ENCODE data around the gene BLVRA. TPM values are rescaled to one million over a fixed set of nuclear protein-coding genes. Genes with fewer than 3 reads are reported as not detected.

Gene BLVRA
- polyA plus RNA-seq, 3 donors: 71.9 to 238 (median 199) TPM

DNA sequence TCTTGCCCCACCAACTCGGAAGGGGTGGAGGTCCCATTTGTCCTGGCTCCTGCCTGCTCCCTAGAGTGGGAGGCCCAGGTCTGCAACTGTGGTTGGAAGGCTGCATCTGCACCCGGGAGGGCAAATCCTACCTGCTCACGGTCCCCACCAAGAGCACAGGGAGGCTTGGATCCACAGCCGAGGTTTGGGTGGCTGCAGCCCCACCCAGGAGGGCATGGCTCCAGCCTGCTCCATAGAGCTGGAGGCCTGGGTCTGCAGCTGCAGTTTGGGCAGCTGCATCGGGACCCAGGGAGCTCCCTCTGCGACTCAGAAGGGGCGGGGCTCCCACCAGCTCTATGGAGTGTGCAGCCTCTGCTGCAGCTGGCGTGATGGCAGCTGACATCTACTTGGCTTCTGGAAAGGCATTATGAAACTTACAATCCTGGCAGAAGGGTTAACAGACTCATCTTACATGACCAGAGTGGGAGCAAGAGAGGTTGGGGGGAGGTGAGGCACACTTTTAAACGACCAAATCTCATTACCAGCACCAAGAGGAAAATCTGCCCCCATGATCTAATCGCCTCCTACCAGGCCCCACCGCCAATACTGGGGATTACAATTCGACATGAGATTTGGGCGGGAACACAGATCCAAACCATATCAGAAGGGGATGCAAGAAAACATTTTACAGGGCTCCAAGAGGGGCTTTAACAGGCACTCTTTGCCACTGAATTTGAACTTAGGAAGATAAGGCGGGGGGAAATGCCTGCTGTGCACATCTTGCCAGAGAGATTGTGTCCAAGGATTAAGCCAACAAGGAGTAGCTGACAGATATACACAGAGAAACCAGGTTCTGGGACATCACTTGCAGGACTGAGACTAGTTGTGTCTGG, 8.2 kb upstream of the BLVRA start:
- Mint-ChIP-seq H3K9me3 (peaks cover 0 to 4% (median 0%) of the 10 kb centered on the region in 7 donors), H3K4me1 (peaks cover 86% of the 10 kb centered on the region), H3K27me3 (ENCODE audit: low read depth in 3 of 3) (peaks cover 0 to 6% (median 2%) of the 10 kb centered on the region in 3 donors), H3K4me3 (peak overlapping the region; percentile 34 to 68), H3K27ac (peak overlapping the region; percentile 2 to 81 (median 71)), H3K36me3 (peaks cover 0 to 3% of the 10 kb centered on the region in 2 donors)
- H3K27ac ChIP-seq (ENCODE audit: low read depth in 1 of 2, low read length in 2 of 2): peak overlapping the region in 1 of 2 donors; percentile 67
- H3K4me3 ChIP-seq (replicated peaks in 1 of 3; ENCODE audit: low read depth in 2 of 3, low read length in 3 of 3): peak overlapping the region in 1 of 3 experiments; percentile 51
- TF ChIP-seq, protein P1, sequence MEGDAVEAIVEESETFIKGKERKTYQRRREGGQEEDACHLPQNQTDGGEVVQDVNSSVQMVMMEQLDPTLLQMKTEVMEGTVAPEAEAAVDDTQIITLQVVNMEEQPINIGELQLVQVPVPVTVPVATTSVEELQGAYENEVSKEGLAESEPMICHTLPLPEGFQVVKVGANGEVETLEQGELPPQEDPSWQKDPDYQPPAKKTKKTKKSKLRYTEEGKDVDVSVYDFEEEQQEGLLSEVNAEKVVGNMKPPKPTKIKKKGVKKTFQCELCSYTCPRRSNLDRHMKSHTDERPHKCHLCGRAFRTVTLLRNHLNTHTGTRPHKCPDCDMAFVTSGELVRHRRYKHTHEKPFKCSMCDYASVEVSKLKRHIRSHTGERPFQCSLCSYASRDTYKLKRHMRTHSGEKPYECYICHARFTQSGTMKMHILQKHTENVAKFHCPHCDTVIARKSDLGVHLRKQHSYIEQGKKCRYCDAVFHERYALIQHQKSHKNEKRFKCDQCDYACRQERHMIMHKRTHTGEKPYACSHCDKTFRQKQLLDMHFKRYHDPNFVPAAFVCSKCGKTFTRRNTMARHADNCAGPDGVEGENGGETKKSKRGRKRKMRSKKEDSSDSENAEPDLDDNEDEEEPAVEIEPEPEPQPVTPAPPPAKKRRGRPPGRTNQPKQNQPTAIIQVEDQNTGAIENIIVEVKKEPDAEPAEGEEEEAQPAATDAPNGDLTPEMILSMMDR (IDR thresholded peaks at IDR 0.05): no peak
- DNase-seq: no peak
- no peaks in the 10 kb centered on the region for H3K79me2 ChIP-seq (ENCODE audit: insufficient read depth, low read length)
- no peak overlapping the region for H3K9ac ChIP-seq (ENCODE audit: insufficient read depth, low read length, poor library complexity, severe bottlenecking)
- 39% methylated on average over 10 of the region's 14 CpGs for WGBS (ENCODE audit: insufficient coverage)
- H3K4me1 ChIP-seq (ENCODE audit: control insufficient read depth in 1 of 2, insufficient read depth in 2 of 2, low read length in 2 of 2): peaks cover 85 to 87% of the 10 kb centered on the region in 2 donors
- H3K36me3 ChIP-seq (replicated peaks in 1 of 2; ENCODE audit: control insufficient read depth in 1 of 2, insufficient read depth in 2 of 2, low read length in 2 of 2): no peaks in the 10 kb centered on the region
- H3K4me2 ChIP-seq (replicated peaks; ENCODE audit: extremely low read depth, low read length, poor library complexity, severe bottlenecking): peak overlapping the region; percentile 68
- H3K9me3 ChIP-seq (replicated peaks in 1 of 2; ENCODE audit: control insufficient read depth in 1 of 2, insufficient read depth in 1 of 2, low read length in 2 of 2): no peaks in the 10 kb centered on the region
- peak overlapping the region; percentile 67 for H2AFZ ChIP-seq (ENCODE audit: insufficient read depth, low read depth, low read length, poor library complexity, severe bottlenecking)
- no peaks in the 10 kb centered on the region for H3K27me3 ChIP-seq (ENCODE audit: control insufficient read depth in 2 of 2, insufficient read depth in 2 of 2, low read length in 2 of 2)
- intact Hi-C loops (cut with micrococcal nuclease): loop anchor here in 1 of 2 donors (10.0 kb wide), 1 partner anchor 85 kb away; no protein-coding TSS in a partner anchor
- no peaks in the 10 kb centered on the region for H4K20me1 ChIP-seq (ENCODE audit: insufficient read depth, low read length)

DNA sequence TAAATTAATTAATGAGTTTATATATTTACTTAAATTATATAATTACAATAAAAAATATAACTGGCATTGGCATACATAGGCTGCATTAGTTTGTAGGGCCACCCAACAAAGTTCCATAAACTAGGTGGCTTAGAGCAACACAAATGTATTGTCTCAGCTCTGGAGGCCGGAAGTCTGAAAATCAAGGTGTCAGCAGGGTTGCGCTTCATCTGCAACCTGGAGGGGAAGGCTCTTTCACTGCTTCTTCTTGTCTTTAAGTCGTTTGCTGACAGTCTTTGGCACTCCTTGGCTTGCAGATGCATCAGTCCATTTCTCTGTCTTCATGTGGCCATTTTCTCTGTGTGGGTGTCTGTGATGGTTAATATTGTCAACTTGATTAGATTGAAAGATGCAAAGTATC, 6.1 kb upstream of the BLVRA start:
- no peak overlapping the region for H3K9ac ChIP-seq (ENCODE audit: insufficient read depth, low read length, poor library complexity, severe bottlenecking)
- no peak for DNase-seq
- Mint-ChIP-seq H3K27me3 (ENCODE audit: low read depth in 3 of 3) (peaks cover 0 to 6% (median 2%) of the 10 kb centered on the region in 3 donors), H3K4me1 (peaks cover 82% of the 10 kb centered on the region), H3K27ac (peak overlapping the region in 6 of 7 donors; percentile 4 to 89 (median 28)), H3K4me3 (no peak overlapping the region), H3K36me3 (peaks cover 3 to 5% of the 10 kb centered on the region in 2 donors), H3K9me3 (peaks cover 0 to 4% (median 0%) of the 10 kb centered on the region in 7 donors)
- TF ChIP-seq, protein P1 (IDR thresholded peaks at IDR 0.05): no peak
- H3K27me3 ChIP-seq (ENCODE audit: control insufficient read depth in 2 of 2, insufficient read depth in 2 of 2, low read length in 2 of 2): no peaks in the 10 kb centered on the region
- intact Hi-C loops (cut with micrococcal nuclease): loop anchor here in 1 of 2 donors (10.0 kb wide), 1 partner anchor 82 kb away; no protein-coding TSS in a partner anchor
- H2AFZ ChIP-seq (ENCODE audit: insufficient read depth, low read depth, low read length, poor library complexity, severe bottlenecking): peak overlapping the region; percentile 2
- peaks cover 89 to 95% of the 10 kb centered on the region in 2 donors for H3K4me1 ChIP-seq (ENCODE audit: control insufficient read depth in 1 of 2, insufficient read depth in 2 of 2, low read length in 2 of 2)
- no peaks in the 10 kb centered on the region for H3K9me3 ChIP-seq (replicated peaks in 1 of 2; ENCODE audit: control insufficient read depth in 1 of 2, insufficient read depth in 1 of 2, low read length in 2 of 2)
- H3K36me3 ChIP-seq (replicated peaks in 1 of 2; ENCODE audit: control insufficient read depth in 1 of 2, insufficient read depth in 2 of 2, low read length in 2 of 2): no peaks in the 10 kb centered on the region
- H3K79me2 ChIP-seq (ENCODE audit: insufficient read depth, low read length): no peaks in the 10 kb centered on the region
- H3K27ac ChIP-seq (ENCODE audit: low read depth in 1 of 2, low read length in 2 of 2): peak overlapping the region in 1 of 2 donors; percentile 74
- no peak overlapping the region for H3K4me3 ChIP-seq (replicated peaks in 1 of 3; ENCODE audit: low read depth in 2 of 3, low read length in 3 of 3)
- no peak overlapping the region for H3K4me2 ChIP-seq (replicated peaks; ENCODE audit: extremely low read depth, low read length, poor library complexity, severe bottlenecking)
- no peaks in the 10 kb centered on the region for H4K20me1 ChIP-seq (ENCODE audit: insufficient read depth, low read length)
- 93% methylated on average over 3 of the region's 3 CpGs for WGBS (ENCODE audit: insufficient coverage)

Data from CD14-positive monocyte (primary cell).